Measurements from ENCODE around the gene ARHGAP24. TPM values are rescaled to one million over a fixed set of nuclear protein-coding genes. Genes with fewer than 3 reads are reported as not detected.

ARHGAP24 gene
- total RNA-seq, 2 experiments from 2014 or later = not detected

GRCh38 chr4:85556283-85556682 is 81.3 kb downstream of the ARHGAP24 start:
- Mint-ChIP-seq H3K27ac (no peak overlapping the region), H3K4me1 (no peaks in the 10 kb centered on the region), H3K36me3 (ENCODE audit: low read depth) (no peaks in the 10 kb centered on the region), H3K27me3 (no peaks in the 10 kb centered on the region), H3K4me3 (no peak overlapping the region), H3K9me3 (peaks cover 8% of the 10 kb centered on the region)
- DNase-seq = no peak
- POLR2A ChIA-PET = no interaction called here
- CTCF ChIA-PET = no interaction called here

- Mint-ChIP-seq H3K27me3 (no peaks in the 10 kb centered on the region), H3K4me3 (no peak overlapping the region), H3K36me3 (ENCODE audit: low read depth) (no peaks in the 10 kb centered on the region), H3K27ac (no peak overlapping the region), H3K4me1 (no peaks in the 10 kb centered on the region), H3K9me3 (peaks cover 8% of the 10 kb centered on the region)
- ChIA-PET POLR2A (no interaction called here), CTCF (no interaction called here)
- no peak for DNase-seq
Observed at GRCh38 chr4:85557016-85557901, 82.3 kb downstream of the ARHGAP24 start.

GRCh38 chr4:85565761-85566480 is 91.0 kb downstream of the ARHGAP24 start:
- Mint-ChIP-seq H3K4me1 (no peaks in the 10 kb centered on the region), H3K27ac (no peak overlapping the region), H3K9me3 (no peaks in the 10 kb centered on the region), H3K36me3 (ENCODE audit: low read depth) (no peaks in the 10 kb centered on the region), H3K27me3 (no peaks in the 10 kb centered on the region), H3K4me3 (no peak overlapping the region)
- ChIA-PET CTCF (no interaction called here), POLR2A (no interaction called here)
- DNase-seq = no peak

GRCh38 chr4:85569730-85570299 is 94.9 kb downstream of the ARHGAP24 start:
- Mint-ChIP-seq H3K36me3 (ENCODE audit: low read depth) (no peaks in the 10 kb centered on the region), H3K27me3 (no peaks in the 10 kb centered on the region), H3K9me3 (no peaks in the 10 kb centered on the region), H3K4me3 (no peak overlapping the region), H3K4me1 (no peaks in the 10 kb centered on the region), H3K27ac (no peak overlapping the region)
- DNase-seq = no peak
- POLR2A ChIA-PET = no interaction called here
- CTCF ChIA-PET = interaction anchor here (1.0 kb wide), 1 partner anchor 11 kb away, joined by 3 read pairs; no protein-coding TSS in a partner anchor

GRCh38 chr4:85570388-85570787 is 95.4 kb downstream of the ARHGAP24 start:
- H3K36me3 Mint-ChIP-seq (ENCODE audit: low read depth) = no peaks in the 10 kb centered on the region
- DNase-seq = no peak
- ChIA-PET CTCF (interaction anchor here (1.0 kb wide), 1 partner anchor 12 kb away, joined by 3 read pairs; no protein-coding TSS in a partner anchor), POLR2A (no interaction called here)
- H3K9me3 Mint-ChIP-seq = no peaks in the 10 kb centered on the region
- H3K4me3 Mint-ChIP-seq = no peak overlapping the region
- H3K27ac Mint-ChIP-seq = no peak overlapping the region
- H3K27me3 Mint-ChIP-seq = no peaks in the 10 kb centered on the region
- H3K4me1 Mint-ChIP-seq = no peaks in the 10 kb centered on the region

GRCh38 chr4:85571008-85571407 is 96.1 kb downstream of the ARHGAP24 start:
- no peak for DNase-seq
- Mint-ChIP-seq H3K36me3 (ENCODE audit: low read depth) (no peaks in the 10 kb centered on the region), H3K4me1 (no peaks in the 10 kb centered on the region), H3K4me3 (no peak overlapping the region), H3K9me3 (no peaks in the 10 kb centered on the region), H3K27me3 (no peaks in the 10 kb centered on the region), H3K27ac (no peak overlapping the region)
- ChIA-PET POLR2A (no interaction called here), CTCF (no interaction called here)

- Mint-ChIP-seq H3K27me3 (no peaks in the 10 kb centered on the region), H3K27ac (no peak overlapping the region), H3K36me3 (ENCODE audit: low read depth) (no peaks in the 10 kb centered on the region), H3K4me3 (no peak overlapping the region), H3K4me1 (no peaks in the 10 kb centered on the region), H3K9me3 (no peaks in the 10 kb centered on the region)
- CTCF ChIA-PET = no interaction called here
- no peak for DNase-seq
- POLR2A ChIA-PET = no interaction called here
Observed at GRCh38 chr4:85573270-85573669, 98.3 kb downstream of the ARHGAP24 start.

GRCh38 chr4:85577307-85577706 is 102.4 kb downstream of the ARHGAP24 start:
- Mint-ChIP-seq H3K27ac (no peak overlapping the region), H3K9me3 (no peaks in the 10 kb centered on the region), H3K4me3 (no peak overlapping the region), H3K36me3 (ENCODE audit: low read depth) (no peaks in the 10 kb centered on the region), H3K4me1 (no peaks in the 10 kb centered on the region), H3K27me3 (no peaks in the 10 kb centered on the region)
- ChIA-PET CTCF (no interaction called here), POLR2A (no interaction called here)
- DNase-seq = no peak

GRCh38 chr4:85579942-85580341 is 105.0 kb downstream of the ARHGAP24 start:
- CTCF ChIA-PET = no interaction called here
- Mint-ChIP-seq H3K27me3 (no peaks in the 10 kb centered on the region), H3K9me3 (no peaks in the 10 kb centered on the region)

GRCh38 chr4:85580489-85580888 is 105.5 kb downstream of the ARHGAP24 start:
- H3K9me3 Mint-ChIP-seq = peaks cover 2% of the 10 kb centered on the region
- no peak for DNase-seq
- no peaks in the 10 kb centered on the region for H3K36me3 Mint-ChIP-seq (ENCODE audit: low read depth)
- POLR2A ChIA-PET = interaction anchor here (0.5 kb wide), 1 partner anchor 473 kb away, joined by 3 read pairs; no protein-coding TSS in a partner anchor
- no peaks in the 10 kb centered on the region for H3K27me3 Mint-ChIP-seq
- no peak overlapping the region for H3K27ac Mint-ChIP-seq
- H3K4me3 Mint-ChIP-seq = no peak overlapping the region
- H3K4me1 Mint-ChIP-seq = no peaks in the 10 kb centered on the region
- CTCF ChIA-PET = no interaction called here

More at GRCh38 chr4:85579942-85580341, 105.0 kb downstream of the ARHGAP24 start:
- no peaks in the 10 kb centered on the region for H3K36me3 Mint-ChIP-seq (ENCODE audit: low read depth)
- no peak overlapping the region for H3K27ac Mint-ChIP-seq
- no peak for DNase-seq
- no peak overlapping the region for H3K4me3 Mint-ChIP-seq
- POLR2A ChIA-PET = no interaction called here
- no peaks in the 10 kb centered on the region for H3K4me1 Mint-ChIP-seq

- POLR2A ChIA-PET = no interaction called here
- Mint-ChIP-seq H3K27me3 (no peaks in the 10 kb centered on the region), H3K27ac (no peak overlapping the region), H3K36me3 (ENCODE audit: low read depth) (no peaks in the 10 kb centered on the region), H3K9me3 (peaks cover 2% of the 10 kb centered on the region), H3K4me1 (no peaks in the 10 kb centered on the region), H3K4me3 (no peak overlapping the region)
- CTCF ChIA-PET = no interaction called here
- DNase-seq = no peak
Observed at GRCh38 chr4:85587952-85588351, 113.0 kb downstream of the ARHGAP24 start.

- no peaks in the 10 kb centered on the region for H3K27me3 Mint-ChIP-seq
- H3K9me3 Mint-ChIP-seq = no peaks in the 10 kb centered on the region
- H3K27ac Mint-ChIP-seq = no peak overlapping the region
- CTCF ChIA-PET = no interaction called here
- POLR2A ChIA-PET = no interaction called here
- no peak overlapping the region for H3K4me3 Mint-ChIP-seq
- H3K36me3 Mint-ChIP-seq (ENCODE audit: low read depth) = no peaks in the 10 kb centered on the region
- DNase-seq = no peak
- no peaks in the 10 kb centered on the region for H3K4me1 Mint-ChIP-seq
Observed at GRCh38 chr4:85591406-85592098, 116.6 kb downstream of the ARHGAP24 start.
